Nephron progenitor cell (in vitro differentiated cells): ENCODE results near the gene TRIM71.
A peak's percentile ranks its signal among the peaks of the same experiment; 100 is the strongest.

Experiments used
- DNase-seq: peaks from one replicate; pipeline ENCODE4 v3.0.0; 2021
- H3K27ac Mint-ChIP-seq: 2 replicates; pipeline ENCODE4 v1.8.0; 2021; ENCODE audit warnings: mild to moderate bottlenecking, moderate library complexity, mixed read lengths
- H3K27me3 Mint-ChIP-seq: 2 replicates; pipeline ENCODE4 v1.8.0; 2021; ENCODE audit warnings: mild to moderate bottlenecking, low read depth, mixed read lengths; ENCODE audit not compliant: poor library complexity
- H3K36me3 Mint-ChIP-seq: 2 replicates; pipeline ENCODE4 v1.8.0; 2021; ENCODE audit warnings: low read depth, mixed read lengths
- H3K4me1 Mint-ChIP-seq: 2 replicates; pipeline ENCODE4 v1.8.0; 2021; ENCODE audit warnings: mixed read lengths
- H3K4me3 Mint-ChIP-seq: 2 replicates; pipeline ENCODE4 v1.8.0; 2021; ENCODE audit warnings: mild to moderate bottlenecking, moderate library complexity, mixed read lengths
- H3K9me3 Mint-ChIP-seq: 2 replicates; pipeline ENCODE4 v1.8.0; 2021; ENCODE audit warnings: mild to moderate bottlenecking, moderate library complexity, mixed read lengths
- CTCF ChIP-seq: fragments of 200-600 bp; sonication (generic); IDR thresholded peaks from 2 replicates; pipeline ENCODE4 v1.5.0; 2021; ENCODE audit warnings: antibody characterized with exemption

TRIM71 gene

GRCh38 chr3:32888739-32889138 lies 70.9 kb downstream of the TRIM71 start:
- Mint-ChIP-seq H3K27me3 (no peaks in the 10 kb centered on the region), H3K36me3 (peaks cover 66% of the 10 kb centered on the region), H3K9me3 (no peaks in the 10 kb centered on the region), H3K27ac (peak overlapping the region; percentile 41), H3K4me3 (no peak overlapping the region), H3K4me1 (peaks cover 49% of the 10 kb centered on the region)
- no peak for DNase-seq
- no peak for TF ChIP-seq CTCF

GRCh38 chr3:32890420-32891276 lies 72.9 kb downstream of the TRIM71 start:
- Mint-ChIP-seq H3K4me1 (peaks cover 61% of the 10 kb centered on the region), H3K9me3 (no peaks in the 10 kb centered on the region), H3K27ac (peak overlapping the region; percentile 54), H3K4me3 (no peak overlapping the region), H3K27me3 (no peaks in the 10 kb centered on the region), H3K36me3 (peaks cover 76% of the 10 kb centered on the region)
- DNase-seq: no peak
- no peak for TF ChIP-seq CTCF

GRCh38 chr3:32891365-32891764 lies 73.6 kb downstream of the TRIM71 start:
- TF ChIP-seq CTCF: no peak
- Mint-ChIP-seq H3K9me3 (no peaks in the 10 kb centered on the region), H3K36me3 (peaks cover 81% of the 10 kb centered on the region), H3K4me1 (peaks cover 61% of the 10 kb centered on the region), H3K4me3 (no peak overlapping the region), H3K27ac (no peak overlapping the region), H3K27me3 (no peaks in the 10 kb centered on the region)
- DNase-seq: no peak

- H3K27ac Mint-ChIP-seq: peak overlapping the region; percentile 30
These were observed 75.1 kb downstream of the TRIM71 start for GRCh38 chr3:32892625-32893598.

GRCh38 chr3:32894977-32895376 lies 77.2 kb downstream of the TRIM71 start:
- peaks cover 46% of the 10 kb centered on the region for H3K4me1 Mint-ChIP-seq
- H3K4me3 Mint-ChIP-seq: no peak overlapping the region
- H3K27me3 Mint-ChIP-seq: no peaks in the 10 kb centered on the region
- no peak overlapping the region for H3K27ac Mint-ChIP-seq
- TF ChIP-seq CTCF: no peak
- DNase-seq: no peak
- no peaks in the 10 kb centered on the region for H3K9me3 Mint-ChIP-seq
- peaks cover 92% of the 10 kb centered on the region for H3K36me3 Mint-ChIP-seq

More at GRCh38 chr3:32892625-32893598, 75.1 kb downstream of the TRIM71 start:
- H3K4me3 Mint-ChIP-seq: no peak overlapping the region
- no peak for TF ChIP-seq CTCF
- peaks cover 51% of the 10 kb centered on the region for H3K4me1 Mint-ChIP-seq
- no peaks in the 10 kb centered on the region for H3K27me3 Mint-ChIP-seq
- DNase-seq: no peak
- no peaks in the 10 kb centered on the region for H3K9me3 Mint-ChIP-seq
- peaks cover 85% of the 10 kb centered on the region for H3K36me3 Mint-ChIP-seq
